ENCODE data around the gene TPCN1. TPM values are rescaled to one million over a fixed set of nuclear protein-coding genes. Genes with fewer than 3 reads are reported as not detected.

Gene TPCN1
- total RNA-seq, 1 experiment from 2014 or later: 42.7 TPM

- peaks cover 36% of the 10 kb centered on the region; the same call in 1 of the 2 replicates for H3K36me3 ChIP-seq (ENCODE audit: low read depth)
- ChIA-PET CTCF (no interaction called here), POLR2A (ENCODE audit: unreplicated experiment) (no interaction called here)
- H3K4me1 ChIP-seq (replicated peaks; ENCODE audit: insufficient read depth): peaks cover 30% of the 10 kb centered on the region
- peaks cover 9% of the 10 kb centered on the region; the same call in 1 of the 2 replicates for H3K79me2 ChIP-seq (ENCODE audit: low read depth)
- intact Hi-C loops (cut with micrococcal nuclease; ENCODE audit: unreplicated experiment): no loop called here
- H3K9me3 ChIP-seq (ENCODE audit: insufficient read depth, low read depth): no peaks in the 10 kb centered on the region
- H3K9me2 ChIP-seq (ENCODE audit: insufficient read depth): no peaks in the 10 kb centered on the region
- H3K27me3 ChIP-seq (ENCODE audit: insufficient read depth, low read depth): no peaks in the 10 kb centered on the region
- H2AFZ ChIP-seq: no peak overlapping the region
- peak overlapping the region; percentile 76 for H3K27ac ChIP-seq
- no peak for TF ChIP-seq EZH2 (IDR thresholded peaks at IDR 0.05; ENCODE audit: low read depth)
- TF ChIP-seq, protein P1, sequence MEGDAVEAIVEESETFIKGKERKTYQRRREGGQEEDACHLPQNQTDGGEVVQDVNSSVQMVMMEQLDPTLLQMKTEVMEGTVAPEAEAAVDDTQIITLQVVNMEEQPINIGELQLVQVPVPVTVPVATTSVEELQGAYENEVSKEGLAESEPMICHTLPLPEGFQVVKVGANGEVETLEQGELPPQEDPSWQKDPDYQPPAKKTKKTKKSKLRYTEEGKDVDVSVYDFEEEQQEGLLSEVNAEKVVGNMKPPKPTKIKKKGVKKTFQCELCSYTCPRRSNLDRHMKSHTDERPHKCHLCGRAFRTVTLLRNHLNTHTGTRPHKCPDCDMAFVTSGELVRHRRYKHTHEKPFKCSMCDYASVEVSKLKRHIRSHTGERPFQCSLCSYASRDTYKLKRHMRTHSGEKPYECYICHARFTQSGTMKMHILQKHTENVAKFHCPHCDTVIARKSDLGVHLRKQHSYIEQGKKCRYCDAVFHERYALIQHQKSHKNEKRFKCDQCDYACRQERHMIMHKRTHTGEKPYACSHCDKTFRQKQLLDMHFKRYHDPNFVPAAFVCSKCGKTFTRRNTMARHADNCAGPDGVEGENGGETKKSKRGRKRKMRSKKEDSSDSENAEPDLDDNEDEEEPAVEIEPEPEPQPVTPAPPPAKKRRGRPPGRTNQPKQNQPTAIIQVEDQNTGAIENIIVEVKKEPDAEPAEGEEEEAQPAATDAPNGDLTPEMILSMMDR (conservative IDR thresholded peaks at IDR 0.05): no peak
- H3F3A ChIP-seq (ENCODE audit: insufficient read depth, low read depth): peaks cover 27% of the 10 kb centered on the region
- TSS peak; percentile 73 for BruUV-seq (replicated peaks)
- no peaks in the 10 kb centered on the region for H4K20me1 ChIP-seq (ENCODE audit: insufficient read depth)
- no peak overlapping the region for H3K4me3 ChIP-seq
- H3K4me2 ChIP-seq: peak overlapping the region; percentile 51
- no peak for DNase-seq
Observed at GRCh38 chr12:113232089-113232839, 11.0 kb downstream of the TPCN1 start.

DNA sequence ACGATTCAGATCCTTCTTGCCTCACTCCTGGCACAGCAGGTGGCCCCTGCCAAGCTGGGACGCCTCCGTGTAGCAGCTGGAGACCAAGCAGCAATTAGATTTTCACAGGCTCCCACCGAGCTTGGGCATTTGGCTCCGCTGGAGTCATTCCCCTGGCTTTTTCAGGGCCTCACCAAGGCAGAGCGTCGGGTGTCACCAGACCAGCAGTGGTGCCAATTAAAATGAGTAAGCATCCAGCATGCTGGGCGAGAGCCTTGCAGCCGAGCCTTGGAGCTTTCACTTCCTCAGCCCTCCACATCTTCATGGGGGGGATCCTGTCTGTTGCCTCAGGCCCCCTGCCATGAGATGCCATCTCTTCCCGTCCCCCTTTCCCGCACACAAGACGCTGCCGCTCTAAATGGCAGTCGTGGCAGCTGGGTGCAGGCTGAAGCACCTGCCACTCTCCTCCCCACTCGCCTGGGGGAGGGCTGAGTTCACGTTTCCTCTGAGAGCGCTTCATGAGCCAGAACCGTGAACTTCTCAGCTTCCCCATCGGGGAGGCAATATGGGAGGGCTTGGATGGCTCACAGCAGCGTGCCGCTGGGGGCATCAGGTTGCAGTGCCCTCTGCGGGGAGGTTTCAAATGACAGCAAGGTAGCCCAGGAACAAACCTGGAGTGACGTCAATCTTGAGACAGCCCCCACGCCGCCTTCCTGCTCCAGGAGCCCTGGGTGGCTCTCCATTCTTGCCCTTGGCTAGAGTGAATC, 11.7 kb downstream of the TPCN1 start:
- H3K9me3 ChIP-seq (ENCODE audit: insufficient read depth, low read depth): no peaks in the 10 kb centered on the region
- no TSS peak for BruUV-seq (replicated peaks)
- no peaks in the 10 kb centered on the region for H4K20me1 ChIP-seq (ENCODE audit: insufficient read depth)
- no peak overlapping the region for H3K4me3 ChIP-seq
- peaks cover 26% of the 10 kb centered on the region for H3F3A ChIP-seq (ENCODE audit: insufficient read depth, low read depth)
- no peak overlapping the region for H2AFZ ChIP-seq
- ChIA-PET POLR2A (ENCODE audit: unreplicated experiment) (no interaction called here), CTCF (no interaction called here)
- peaks cover 12% of the 10 kb centered on the region; the same call in 1 of the 2 replicates for H3K79me2 ChIP-seq (ENCODE audit: low read depth)
- H3K36me3 ChIP-seq (ENCODE audit: low read depth): peaks cover 31% of the 10 kb centered on the region; the same call in 1 of the 2 replicates
- intact Hi-C loops (cut with micrococcal nuclease; ENCODE audit: unreplicated experiment): no loop called here
- H3K27me3 ChIP-seq (ENCODE audit: insufficient read depth, low read depth): no peaks in the 10 kb centered on the region
- H3K9me2 ChIP-seq (ENCODE audit: insufficient read depth): no peaks in the 10 kb centered on the region
- no peak overlapping the region for H3K4me2 ChIP-seq
- H3K27ac ChIP-seq: no peak overlapping the region
- TF ChIP-seq, protein P1 (conservative IDR thresholded peaks at IDR 0.05): no peak
- TF ChIP-seq EZH2 (IDR thresholded peaks at IDR 0.05; ENCODE audit: low read depth): no peak
- H3K4me1 ChIP-seq (replicated peaks; ENCODE audit: insufficient read depth): peaks cover 35% of the 10 kb centered on the region
- no peak for DNase-seq

GRCh38 chr12:113233967-113234366, 12.7 kb downstream of the TPCN1 start:
- Histone ChIP-seq H3K9me3 (ENCODE audit: insufficient read depth, low read depth) (no peaks in the 10 kb centered on the region), H3K79me2 (ENCODE audit: low read depth) (peaks cover 13% of the 10 kb centered on the region), H3K27ac (no peak overlapping the region), H3K9me2 (ENCODE audit: insufficient read depth) (no peaks in the 10 kb centered on the region), H3K4me1 (replicated peaks; ENCODE audit: insufficient read depth) (peaks cover 45% of the 10 kb centered on the region), H2AFZ (no peak overlapping the region), H3K4me3 (no peak overlapping the region), H3F3A (ENCODE audit: insufficient read depth, low read depth) (peaks cover 23% of the 10 kb centered on the region; the same call in 1 of the 2 replicates), H3K27me3 (ENCODE audit: insufficient read depth, low read depth) (no peaks in the 10 kb centered on the region), H3K36me3 (ENCODE audit: low read depth) (peaks cover 27% of the 10 kb centered on the region; the same call in 1 of the 2 replicates), H4K20me1 (ENCODE audit: insufficient read depth) (no peaks in the 10 kb centered on the region), H3K4me2 (no peak overlapping the region)
- no peak for TF ChIP-seq EZH2 (IDR thresholded peaks at IDR 0.05; ENCODE audit: low read depth)
- TF ChIP-seq, protein P1 (conservative IDR thresholded peaks at IDR 0.05): no peak
- intact Hi-C loops (cut with micrococcal nuclease; ENCODE audit: unreplicated experiment): no loop called here
- ChIA-PET POLR2A (ENCODE audit: unreplicated experiment) (no interaction called here), CTCF (no interaction called here)
- BruUV-seq (replicated peaks): no TSS peak
- no peak for DNase-seq

Data from PC-9 (cell line).